Stimulated activated naive CD8-positive, alpha-beta T cell treated with anti-CD3 and anti-CD28 coated beads, Interleukin-15, Interleukin-2, amounts not matched to agents 100 ng/mL and 50 ng/mL, for 24 hours (primary cell): ENCODE results near the gene PAM16.
"Not testable (repeated sequence)": the region's sequence is repeated elsewhere in the genome, so short reads cannot be mapped to it uniquely, and the experiment has no call there.

ENCODE experiments used
- H3K27ac Mint-ChIP-seq: one replicate; pipeline ENCODE4 v1.8.0; 2021; ENCODE audit warnings: mild to moderate bottlenecking, mixed read lengths
- H3K27me3 Mint-ChIP-seq: one replicate; pipeline ENCODE4 v1.8.0; 2021; ENCODE audit warnings: mixed read lengths
- H3K36me3 Mint-ChIP-seq: one replicate; pipeline ENCODE4 v1.8.0; 2021; ENCODE audit warnings: low read depth, mixed read lengths
- H3K4me1 Mint-ChIP-seq: one replicate; pipeline ENCODE4 v1.8.0; 2021; ENCODE audit warnings: low read depth, mixed read lengths
- H3K4me3 Mint-ChIP-seq: one replicate; pipeline ENCODE4 v1.8.0; 2021; ENCODE audit warnings: mild to moderate bottlenecking, mixed read lengths
- H3K9me3 Mint-ChIP-seq: one replicate; pipeline ENCODE4 v1.8.0; 2021; ENCODE audit warnings: mixed read lengths

PAM16 gene

GRCh38 chr16:4340443-4340842 lies 10.7 kb downstream of the PAM16 start:
- Mint-ChIP-seq H3K36me3 (no peaks in the 10 kb centered on the region), H3K27me3 (no peaks in the 10 kb centered on the region), H3K9me3 (no peaks in the 10 kb centered on the region), H3K4me3 (no peak overlapping the region), H3K27ac (no peak overlapping the region), H3K4me1 (no peaks in the 10 kb centered on the region)

- no peaks in the 10 kb centered on the region for H3K4me1 Mint-ChIP-seq
Observed at GRCh38 chr16:4339909-4340308, 11.2 kb downstream of the PAM16 start.

GRCh38 chr16:4339455-4339854 lies 11.7 kb downstream of the PAM16 start:
- Mint-ChIP-seq H3K27me3 (no peaks in the 10 kb centered on the region), H3K9me3 (no peaks in the 10 kb centered on the region), H3K27ac (no peak overlapping the region)

More at GRCh38 chr16:4339909-4340308, 11.2 kb downstream of the PAM16 start:
- Mint-ChIP-seq H3K27me3 (no peaks in the 10 kb centered on the region), H3K9me3 (no peaks in the 10 kb centered on the region), H3K4me3 (no peak overlapping the region), H3K36me3 (no peaks in the 10 kb centered on the region), H3K27ac (no peak overlapping the region)

DNA sequence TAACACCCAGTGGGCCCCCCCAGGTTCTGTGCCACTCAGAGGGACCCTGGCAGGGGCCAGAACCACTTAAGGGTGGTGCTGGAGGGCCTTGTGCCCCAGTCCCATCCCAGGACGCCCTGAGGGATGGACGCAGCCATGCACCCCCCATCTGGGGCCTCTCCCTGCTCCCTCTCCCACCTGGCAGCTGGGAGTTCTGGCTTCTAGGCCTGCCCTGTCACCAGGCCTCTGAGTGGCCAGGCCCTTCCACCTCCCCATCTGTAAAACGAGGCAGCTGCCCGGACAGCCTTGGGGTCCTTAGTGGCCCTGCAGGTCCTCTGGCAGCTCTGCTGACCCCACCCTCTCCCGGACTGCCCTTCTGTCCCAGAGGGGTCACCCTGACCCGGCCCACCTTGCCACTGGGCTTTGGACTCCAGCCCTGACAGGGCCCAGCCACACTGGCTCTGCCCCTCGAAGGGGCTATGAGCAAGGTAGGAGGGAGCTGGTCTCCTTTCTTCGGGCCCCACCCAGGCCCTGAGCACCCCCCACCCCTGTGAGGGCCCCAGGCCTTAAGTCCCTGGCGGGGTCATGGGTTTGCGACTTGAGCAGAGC lies 12.3 kb downstream of the PAM16 start:
- Mint-ChIP-seq H3K36me3 (no peaks in the 10 kb centered on the region), H3K27me3 (no peaks in the 10 kb centered on the region), H3K27ac (no peak overlapping the region), H3K4me1 (no peaks in the 10 kb centered on the region), H3K4me3 (no peak overlapping the region), H3K9me3 (no peaks in the 10 kb centered on the region)

More at GRCh38 chr16:4339455-4339854, 11.7 kb downstream of the PAM16 start:
- no peak overlapping the region for H3K4me3 Mint-ChIP-seq
- H3K4me1 Mint-ChIP-seq: no peaks in the 10 kb centered on the region
- H3K36me3 Mint-ChIP-seq: no peaks in the 10 kb centered on the region

DNA sequence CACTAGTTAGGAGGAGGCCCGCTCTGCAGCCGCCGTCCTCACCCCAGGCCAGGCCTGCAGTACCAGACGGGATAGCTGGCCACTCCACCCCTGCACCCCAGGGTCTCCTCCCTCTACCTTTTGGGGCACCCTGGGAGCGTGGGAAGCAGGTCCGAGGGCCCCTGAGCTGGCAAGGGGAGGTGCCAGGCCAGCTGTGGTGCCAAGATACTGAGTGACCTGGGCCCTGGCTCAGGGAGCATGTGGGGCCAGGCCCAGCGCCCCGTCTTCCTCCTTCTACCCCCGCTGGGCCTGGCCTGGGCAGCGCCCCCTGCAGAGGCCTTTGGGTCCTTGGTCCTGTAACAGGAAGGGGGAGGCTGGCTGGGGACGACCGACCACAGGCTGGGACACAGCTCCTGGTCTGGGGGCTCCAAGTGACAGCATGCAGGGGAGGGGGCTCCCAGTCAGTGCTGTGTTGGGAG lies 13.0 kb downstream of the PAM16 start:
- H3K4me1 Mint-ChIP-seq: no peaks in the 10 kb centered on the region
- no peak overlapping the region for H3K4me3 Mint-ChIP-seq
- H3K36me3 Mint-ChIP-seq: no peaks in the 10 kb centered on the region
- H3K27me3 Mint-ChIP-seq: no peaks in the 10 kb centered on the region
- no peaks in the 10 kb centered on the region for H3K9me3 Mint-ChIP-seq
- H3K27ac Mint-ChIP-seq: no peak overlapping the region

- no peak overlapping the region for H3K27ac Mint-ChIP-seq
- no peaks in the 10 kb centered on the region for H3K36me3 Mint-ChIP-seq
- no peak overlapping the region for H3K4me3 Mint-ChIP-seq
- no peaks in the 10 kb centered on the region for H3K9me3 Mint-ChIP-seq
- H3K27me3 Mint-ChIP-seq: no peaks in the 10 kb centered on the region
- H3K4me1 Mint-ChIP-seq: no peaks in the 10 kb centered on the region
Observed at GRCh38 chr16:4337540-4338088, 13.5 kb downstream of the PAM16 start.

DNA sequence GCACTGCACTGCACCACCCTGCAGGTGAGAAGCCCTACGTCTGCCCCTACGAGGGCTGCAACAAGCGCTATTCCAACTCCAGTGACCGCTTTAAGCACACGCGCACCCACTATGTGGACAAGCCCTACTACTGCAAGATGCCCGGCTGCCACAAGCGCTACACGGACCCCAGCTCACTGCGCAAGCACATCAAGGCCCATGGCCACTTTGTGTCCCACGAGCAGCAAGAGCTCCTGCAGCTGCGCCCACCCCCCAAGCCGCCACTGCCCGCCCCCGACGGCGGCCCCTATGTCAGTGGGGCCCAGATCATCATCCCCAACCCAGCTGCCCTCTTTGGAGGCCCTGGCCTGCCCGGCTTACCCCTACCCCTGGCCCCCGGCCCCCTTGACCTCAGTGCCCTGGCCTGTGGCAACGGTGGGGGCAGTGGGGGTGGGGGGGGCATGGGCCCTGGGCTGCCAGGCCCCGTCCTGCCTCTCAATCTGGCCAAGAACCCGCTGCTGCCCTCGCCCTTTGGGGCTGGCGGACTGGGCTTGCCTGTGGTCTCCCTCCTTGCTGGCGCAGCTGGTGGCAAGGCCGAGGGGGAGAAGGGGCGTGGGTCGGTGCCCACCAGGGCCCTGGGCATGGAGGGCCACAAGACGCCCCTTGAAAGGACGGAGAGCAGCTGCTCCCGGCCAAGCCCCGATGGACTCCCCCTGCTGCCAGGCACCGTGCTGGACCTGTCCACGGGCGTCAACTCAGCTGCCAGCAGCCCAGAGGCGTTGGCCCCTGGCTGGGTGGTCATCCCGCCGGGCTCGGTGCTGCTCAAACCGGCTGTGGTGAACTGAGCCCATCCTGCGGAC lies 14.2 kb downstream of the PAM16 start:
- Mint-ChIP-seq H3K27me3 (no peaks in the 10 kb centered on the region), H3K4me1 (no peaks in the 10 kb centered on the region), H3K27ac (no peak overlapping the region), H3K9me3 (no peaks in the 10 kb centered on the region), H3K36me3 (no peaks in the 10 kb centered on the region), H3K4me3 (no peak overlapping the region)

DNA sequence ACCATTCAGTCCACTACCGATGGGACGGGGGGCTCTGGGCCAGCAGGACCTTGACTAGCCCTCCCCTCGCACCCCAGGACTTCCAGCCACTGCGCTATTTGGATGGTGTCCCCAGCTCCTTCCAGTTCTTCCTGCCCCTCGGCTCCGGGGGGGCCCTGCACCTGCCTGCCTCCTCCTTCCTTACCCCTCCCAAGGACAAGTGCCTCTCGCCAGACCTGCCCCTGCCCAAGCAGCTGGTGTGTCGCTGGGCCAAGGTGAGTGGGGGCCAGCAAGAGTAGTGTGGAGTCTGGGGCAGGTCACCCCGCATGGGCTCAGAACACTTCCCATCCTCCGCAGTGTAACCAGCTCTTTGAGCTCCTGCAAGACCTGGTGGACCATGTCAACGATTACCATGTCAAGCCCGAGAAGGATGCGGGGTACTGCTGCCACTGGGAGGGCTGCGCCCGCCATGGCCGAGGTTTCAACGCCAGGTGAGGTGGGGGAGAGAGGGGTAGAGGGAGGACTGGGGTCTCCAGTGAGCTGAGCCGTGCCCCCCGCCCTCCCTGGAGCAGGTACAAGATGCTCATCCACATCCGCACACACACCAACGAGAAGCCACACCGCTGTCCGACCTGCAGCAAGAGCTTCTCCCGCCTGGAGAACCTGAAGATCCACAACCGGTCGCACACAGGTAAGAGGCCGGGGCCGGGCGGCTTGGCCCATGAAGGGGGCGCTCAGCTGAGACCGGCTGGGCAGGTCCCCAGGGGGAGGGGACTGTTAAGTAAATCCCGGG lies 16.2 kb downstream of the PAM16 start:
- H3K27me3 Mint-ChIP-seq: no peaks in the 10 kb centered on the region
- H3K4me3 Mint-ChIP-seq: no peak overlapping the region
- no peaks in the 10 kb centered on the region for H3K4me1 Mint-ChIP-seq
- no peak overlapping the region for H3K27ac Mint-ChIP-seq
- H3K36me3 Mint-ChIP-seq: no peaks in the 10 kb centered on the region
- no peaks in the 10 kb centered on the region for H3K9me3 Mint-ChIP-seq

GRCh38 chr16:4333714-4334113 lies 17.4 kb downstream of the PAM16 start:
- not testable (repeated sequence) for H3K36me3 Mint-ChIP-seq, H3K4me3 Mint-ChIP-seq, H3K9me3 Mint-ChIP-seq, H3K4me1 Mint-ChIP-seq, H3K27ac Mint-ChIP-seq, H3K27me3 Mint-ChIP-seq

DNA sequence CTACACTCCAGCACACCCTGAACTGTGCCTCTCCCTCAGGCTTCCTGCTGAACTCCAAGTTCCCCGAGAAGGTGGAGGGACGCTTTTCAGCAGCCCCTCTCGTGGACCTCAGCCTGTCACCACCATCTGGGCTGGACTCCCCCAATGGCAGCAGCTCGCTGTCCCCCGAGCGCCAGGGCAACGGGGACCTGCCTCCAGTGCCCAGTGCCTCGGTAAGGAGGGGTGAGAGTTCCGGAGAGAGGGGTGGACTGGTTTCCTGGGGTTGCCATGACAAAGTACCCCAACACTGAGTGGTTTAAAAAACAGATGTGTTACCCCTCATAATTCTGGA lies 17.8 kb downstream of the PAM16 start:
- Mint-ChIP-seq H3K36me3 (no peaks in the 10 kb centered on the region), H3K27me3 (no peaks in the 10 kb centered on the region), H3K27ac (no peak overlapping the region)

DNA sequence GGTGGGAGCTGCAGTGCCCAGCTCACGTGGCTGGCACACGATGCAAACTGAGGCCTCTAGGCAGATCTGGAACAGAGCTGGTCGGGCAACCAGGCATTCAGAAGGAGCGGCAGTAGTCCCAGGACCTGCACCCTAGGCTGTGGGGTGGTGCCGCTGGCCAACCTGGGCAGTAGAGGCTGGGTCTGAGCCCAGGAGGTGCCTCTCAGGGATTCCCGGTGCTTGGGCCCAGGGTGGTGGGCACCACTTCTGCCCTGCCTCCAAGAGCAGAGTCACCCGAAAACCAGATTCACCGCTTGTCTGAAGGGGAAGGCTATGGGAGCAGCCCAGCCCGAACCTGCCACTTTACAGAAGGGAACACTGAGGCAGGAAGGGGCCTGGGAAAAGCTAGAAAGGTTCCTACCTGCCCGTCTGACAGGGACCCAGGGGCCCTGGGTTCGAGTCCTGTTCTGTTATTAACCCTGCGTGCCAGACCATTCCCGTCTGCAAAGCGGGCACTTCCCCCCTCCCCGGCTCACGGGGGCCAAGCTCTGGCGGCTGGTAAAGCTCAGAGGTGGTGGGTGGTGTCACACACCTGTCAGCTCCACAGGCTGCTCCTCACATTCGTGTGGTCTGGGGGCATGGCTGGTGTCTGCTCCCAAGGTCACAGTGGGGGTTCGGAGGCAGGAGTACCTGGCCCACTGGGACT lies 18.4 kb downstream of the PAM16 start:
- H3K4me1 Mint-ChIP-seq: no peaks in the 10 kb centered on the region
- H3K36me3 Mint-ChIP-seq: no peaks in the 10 kb centered on the region
- H3K27ac Mint-ChIP-seq: no peak overlapping the region
- H3K27me3 Mint-ChIP-seq: no peaks in the 10 kb centered on the region
- no peaks in the 10 kb centered on the region for H3K9me3 Mint-ChIP-seq
- H3K4me3 Mint-ChIP-seq: no peak overlapping the region

More for the DNA sequence above, 17.8 kb downstream of the PAM16 start:
- H3K9me3 Mint-ChIP-seq: no peaks in the 10 kb centered on the region
- H3K4me1 Mint-ChIP-seq: no peaks in the 10 kb centered on the region
- no peak overlapping the region for H3K4me3 Mint-ChIP-seq

DNA sequence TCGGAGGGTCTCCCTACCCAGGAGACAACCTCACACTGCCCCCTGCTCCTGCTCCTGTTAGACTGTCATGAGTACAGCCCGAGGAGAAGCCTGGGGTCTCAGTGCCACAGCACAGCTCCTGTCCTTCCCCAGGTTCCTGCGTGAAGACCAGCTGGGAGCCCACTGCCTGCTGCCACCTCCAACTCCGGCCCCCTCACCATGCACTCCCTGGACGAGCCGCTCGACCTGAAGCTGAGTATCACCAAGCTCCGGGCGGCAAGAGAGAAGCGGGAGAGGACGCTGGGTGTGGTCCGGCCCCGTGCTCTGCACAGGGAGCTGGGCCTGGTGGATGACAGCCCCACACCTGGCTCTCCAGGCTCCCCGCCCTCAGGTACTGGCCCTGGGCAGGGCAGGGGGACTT lies 19.0 kb downstream of the PAM16 start:
- Mint-ChIP-seq H3K36me3 (no peaks in the 10 kb centered on the region), H3K4me1 (no peaks in the 10 kb centered on the region), H3K4me3 (no peak overlapping the region), H3K9me3 (no peaks in the 10 kb centered on the region), H3K27me3 (no peaks in the 10 kb centered on the region), H3K27ac (no peak overlapping the region)

- no peaks in the 10 kb centered on the region for H3K9me3 Mint-ChIP-seq
- no peak overlapping the region for H3K27ac Mint-ChIP-seq
- no peaks in the 10 kb centered on the region for H3K36me3 Mint-ChIP-seq
- no peaks in the 10 kb centered on the region for H3K4me1 Mint-ChIP-seq
- no peak overlapping the region for H3K4me3 Mint-ChIP-seq
- no peaks in the 10 kb centered on the region for H3K27me3 Mint-ChIP-seq
Observed at GRCh38 chr16:4330277-4330874, 20.7 kb downstream of the PAM16 start.
